ENCODE data around the gene MAB21L2.

GRCh38 chr4:150591406-150591805, 9.5 kb downstream of the MAB21L2 start:
- TF ChIP-seq CTCF (IDR thresholded peaks at IDR 0.05 in 8 of 11, conservative IDR thresholded peaks at IDR 0.05 in 3 of 11) (no peak), POLR2AphosphoS5 (IDR thresholded peaks at IDR 0.05) (no peak), POLR2A (IDR thresholded peaks at IDR 0.05) (no peak)

Data from spleen (tissue), 7 donors.